DOHH2 (cell line): ENCODE results near the gene GRIA1.

ENCODE experiments used
- EZH2phosphoT487 ChIP-seq: fragments of 200-600 bp; sonication (generic); IDR thresholded peaks from 2 replicates; pipeline ENCODE4 v1.6.1; 2017; ENCODE audit warnings: borderline replicate concordance, mild to moderate bottlenecking, antibody characterized with exemption, low read length, moderate library complexity, mixed read lengths
- TF ChIP-seq, protein P1 (sequence below): fragments of 200-600 bp; sonication (generic); IDR thresholded peaks from one replicate; pipeline ENCODE4 v1.5.1; 2014; ENCODE audit warnings: antibody characterized with exemption, mild to moderate bottlenecking, low read depth, low read length; ENCODE audit not compliant: poor library complexity, severe bottlenecking

DNA sequence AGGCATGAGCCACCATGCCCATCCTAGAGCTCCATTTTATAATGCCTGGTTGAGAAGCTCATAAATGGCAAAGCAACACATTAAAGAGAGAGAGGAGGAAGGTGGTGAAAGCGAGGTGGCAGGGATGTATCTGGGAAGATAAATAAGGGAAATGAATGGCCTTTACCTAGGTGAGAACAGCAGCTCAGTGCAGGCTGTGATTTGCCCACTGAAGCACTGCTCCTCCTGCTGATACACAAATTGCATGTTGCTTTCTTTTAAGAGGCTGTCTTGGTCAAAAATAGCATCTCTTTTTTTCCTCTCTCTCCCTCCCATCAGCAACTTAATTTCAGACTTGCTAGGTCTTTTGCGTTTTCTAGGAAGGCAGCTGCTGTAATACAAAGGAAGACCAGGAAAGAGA, 289.4 kb downstream of the GRIA1 start:
- TF ChIP-seq, protein P1, sequence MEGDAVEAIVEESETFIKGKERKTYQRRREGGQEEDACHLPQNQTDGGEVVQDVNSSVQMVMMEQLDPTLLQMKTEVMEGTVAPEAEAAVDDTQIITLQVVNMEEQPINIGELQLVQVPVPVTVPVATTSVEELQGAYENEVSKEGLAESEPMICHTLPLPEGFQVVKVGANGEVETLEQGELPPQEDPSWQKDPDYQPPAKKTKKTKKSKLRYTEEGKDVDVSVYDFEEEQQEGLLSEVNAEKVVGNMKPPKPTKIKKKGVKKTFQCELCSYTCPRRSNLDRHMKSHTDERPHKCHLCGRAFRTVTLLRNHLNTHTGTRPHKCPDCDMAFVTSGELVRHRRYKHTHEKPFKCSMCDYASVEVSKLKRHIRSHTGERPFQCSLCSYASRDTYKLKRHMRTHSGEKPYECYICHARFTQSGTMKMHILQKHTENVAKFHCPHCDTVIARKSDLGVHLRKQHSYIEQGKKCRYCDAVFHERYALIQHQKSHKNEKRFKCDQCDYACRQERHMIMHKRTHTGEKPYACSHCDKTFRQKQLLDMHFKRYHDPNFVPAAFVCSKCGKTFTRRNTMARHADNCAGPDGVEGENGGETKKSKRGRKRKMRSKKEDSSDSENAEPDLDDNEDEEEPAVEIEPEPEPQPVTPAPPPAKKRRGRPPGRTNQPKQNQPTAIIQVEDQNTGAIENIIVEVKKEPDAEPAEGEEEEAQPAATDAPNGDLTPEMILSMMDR, result no peak
- no peak for TF ChIP-seq EZH2phosphoT487
